ENCODE results near the gene PHF11.
A peak's percentile ranks its signal among the peaks of the same experiment; 100 is the strongest.
"Not testable (repeated sequence)": the region's sequence is repeated elsewhere in the genome, so short reads cannot be mapped to it uniquely, and the experiment has no call there.

Gene PHF11

DNA sequence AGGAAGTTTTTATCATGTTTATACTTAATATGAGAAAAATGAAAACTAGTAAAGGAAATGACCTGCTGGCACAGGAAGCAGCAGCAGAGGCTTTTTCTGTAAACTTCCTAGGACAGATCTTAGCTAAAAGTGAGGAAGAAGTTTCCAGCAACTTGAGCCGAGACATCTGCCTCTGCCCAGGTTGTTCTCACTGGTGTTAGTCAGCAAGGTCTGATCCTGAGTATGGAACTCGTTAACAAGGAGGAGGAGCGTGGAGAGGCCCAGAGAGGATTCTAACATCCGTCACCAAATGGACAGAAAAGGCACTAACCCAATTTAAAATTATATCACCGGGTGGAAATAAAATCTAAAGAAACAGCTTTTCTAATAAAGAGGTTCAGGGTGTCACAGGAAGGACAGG is 43.6 kb downstream of the PHF11 start:
- in situ Hi-C loops (cut with MboI; ENCODE audit: low pct_unique_long_range_greater_than_20kb, low sequenced_read_pairs), result no loop called here
- no peak for DNase-seq

DNA sequence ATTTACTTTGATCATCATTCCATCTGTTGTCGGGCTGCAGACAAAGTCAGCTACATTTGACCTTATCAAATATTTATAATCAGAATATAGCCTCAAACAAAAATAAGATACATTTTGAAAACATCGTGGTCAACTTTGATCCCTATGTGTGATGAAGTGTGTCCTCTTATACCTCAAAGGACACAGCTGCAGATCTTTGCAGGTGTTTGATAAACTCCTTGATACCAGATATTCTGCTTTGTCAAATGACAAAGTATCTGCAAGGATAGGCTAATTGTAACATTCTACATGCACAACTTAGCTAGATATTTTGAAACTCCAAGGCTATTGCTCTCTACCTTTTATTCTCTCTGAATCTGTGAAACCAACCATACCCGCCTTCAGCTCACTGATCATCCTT is 44.0 kb downstream of the PHF11 start:
- DNase-seq, result no peak
- in situ Hi-C loops (cut with MboI; ENCODE audit: low pct_unique_long_range_greater_than_20kb, low sequenced_read_pairs), result no loop called here

DNA sequence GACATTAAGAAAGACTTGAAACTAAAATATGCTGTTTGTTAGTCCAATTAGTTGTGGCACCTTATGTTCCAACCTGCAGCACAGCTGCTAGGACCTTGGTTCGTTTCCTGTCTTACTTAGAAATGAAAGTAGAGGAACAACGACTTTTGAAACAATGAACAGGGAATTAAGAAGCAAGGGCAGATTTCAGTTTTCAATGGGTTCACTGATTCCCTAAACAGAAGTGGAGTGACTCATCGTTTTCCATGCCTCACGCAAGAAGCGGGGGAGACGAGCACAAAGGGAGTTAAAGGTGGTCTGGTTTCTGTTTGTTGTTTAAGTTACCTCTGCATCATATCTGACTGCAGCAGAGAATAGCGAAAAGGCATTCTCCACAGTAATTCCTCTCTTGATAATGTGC is 44.8 kb downstream of the PHF11 start:
- in situ Hi-C loops (cut with MboI; ENCODE audit: low pct_unique_long_range_greater_than_20kb, low sequenced_read_pairs), result no loop called here
- peak; percentile 87 for DNase-seq

DNA sequence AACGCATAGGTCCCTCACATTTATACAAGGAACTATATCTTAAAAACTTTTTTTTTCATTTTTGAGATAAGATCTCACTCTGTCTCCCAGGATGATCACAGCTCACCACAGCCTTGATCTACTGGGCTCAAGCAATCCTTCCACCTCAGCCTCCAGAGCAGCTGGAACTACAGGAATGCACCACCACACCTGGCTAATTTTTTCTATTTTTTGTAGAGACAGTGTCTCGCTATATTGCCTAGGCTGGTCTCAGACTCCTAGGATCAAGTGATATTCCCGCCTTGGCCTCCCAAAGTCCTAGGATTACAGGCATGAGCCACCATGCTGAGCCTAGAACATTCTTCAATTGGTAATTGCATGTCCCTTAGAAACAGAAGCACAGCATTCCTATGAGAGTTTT is 47.9 kb downstream of the PHF11 start:
- in situ Hi-C loops (cut with MboI; ENCODE audit: low pct_unique_long_range_greater_than_20kb, low sequenced_read_pairs), result no loop called here
- no peak for DNase-seq

DNA sequence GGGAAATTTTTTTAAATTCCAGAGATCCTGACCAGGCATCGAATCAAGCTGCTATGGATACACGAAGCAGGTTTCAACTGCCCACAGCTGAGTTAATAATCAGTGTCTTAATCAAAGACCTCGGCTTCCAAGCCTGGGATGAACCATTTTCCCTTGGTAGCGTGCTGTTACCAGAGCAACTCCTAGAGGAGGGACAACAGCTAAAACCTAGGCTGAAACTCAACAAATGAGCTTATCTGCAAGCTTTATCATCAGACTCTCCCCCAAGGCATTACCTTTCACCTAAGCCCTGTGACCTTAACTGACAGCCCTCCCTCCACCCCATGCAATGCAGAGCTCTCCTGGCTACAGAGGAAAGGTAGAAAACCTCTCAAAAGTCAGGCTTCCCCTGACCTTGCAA is 49.9 kb downstream of the PHF11 start:
- no peak for DNase-seq
- in situ Hi-C loops (cut with MboI; ENCODE audit: low pct_unique_long_range_greater_than_20kb, low sequenced_read_pairs), result no loop called here

DNA sequence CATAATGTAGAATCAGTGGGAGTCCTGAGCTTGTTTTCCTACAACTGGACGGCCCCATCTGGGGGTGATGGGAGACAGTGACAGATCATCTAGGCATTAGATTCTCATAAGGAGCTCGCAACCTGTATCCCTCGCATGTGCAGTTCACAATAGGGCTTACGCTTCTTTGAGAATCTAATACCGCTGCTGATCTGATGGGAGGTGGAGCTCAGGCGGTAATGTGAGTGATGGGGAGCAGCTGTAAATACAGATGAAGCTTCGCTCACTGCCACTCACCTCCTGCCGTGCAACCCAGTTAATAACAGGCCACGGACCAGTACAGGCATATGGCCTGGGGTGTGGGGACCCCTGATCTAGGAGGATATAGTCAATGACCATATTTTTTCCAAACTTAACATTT is 50.8 kb downstream of the PHF11 start:
- no peak for DNase-seq
- in situ Hi-C loops (cut with MboI; ENCODE audit: low pct_unique_long_range_greater_than_20kb, low sequenced_read_pairs), result no loop called here

DNA sequence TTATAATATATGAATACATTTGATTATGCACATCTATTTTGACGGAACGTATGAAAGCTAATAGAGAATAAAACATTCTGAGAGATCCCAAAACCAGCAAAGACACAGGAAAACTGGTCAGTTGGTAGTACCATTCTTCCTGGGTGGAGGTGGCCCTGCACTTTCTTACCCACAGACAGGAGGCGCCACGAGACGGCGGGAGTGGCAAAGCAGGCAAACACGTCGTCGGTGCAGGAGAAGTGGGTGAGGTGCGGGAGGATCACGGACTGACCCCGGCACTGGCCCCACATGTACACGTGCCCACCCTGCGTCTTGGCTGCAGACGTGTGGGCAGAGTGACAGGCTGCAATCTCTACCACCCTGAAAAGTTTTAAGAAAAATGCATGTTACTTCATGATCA is 53.5 kb downstream of the PHF11 start:
- DNase-seq, result no peak
- in situ Hi-C loops (cut with MboI; ENCODE audit: low pct_unique_long_range_greater_than_20kb, low sequenced_read_pairs), result no loop called here

DNA sequence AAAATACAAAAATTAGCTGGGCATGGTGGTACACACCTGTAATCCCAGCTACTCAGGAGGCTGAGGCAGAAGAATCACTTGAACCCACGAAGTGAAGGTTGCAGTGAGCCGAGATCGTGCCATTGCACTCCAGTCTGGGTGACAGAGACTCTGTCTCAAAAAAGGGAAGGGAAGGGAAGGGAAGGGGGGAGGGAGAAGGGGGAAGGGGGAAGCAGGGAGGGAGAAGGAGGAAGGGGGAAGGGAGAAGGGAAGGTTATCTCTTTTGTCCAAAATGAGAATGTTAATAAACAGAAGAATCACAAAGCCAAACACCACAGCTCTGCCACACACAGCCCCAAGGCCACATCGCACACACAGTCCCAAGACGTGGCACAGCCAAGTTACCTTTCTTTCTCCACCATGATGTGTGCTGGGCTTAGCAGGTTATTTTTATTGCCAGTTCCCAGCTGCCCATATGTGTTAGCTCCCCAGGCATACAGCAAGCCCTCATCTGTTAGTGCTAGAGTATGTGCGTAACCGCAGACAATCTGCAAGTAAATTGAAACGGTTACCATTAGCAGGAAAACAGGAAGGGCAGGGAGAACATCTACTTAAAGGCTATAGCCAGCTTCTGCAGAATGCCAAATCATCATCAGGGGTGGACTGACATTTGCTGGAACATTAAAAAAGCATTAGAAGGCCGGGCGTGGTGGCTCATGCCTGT is 55.3 kb downstream of the PHF11 start:
- peak; percentile 95 for DNase-seq

DNA sequence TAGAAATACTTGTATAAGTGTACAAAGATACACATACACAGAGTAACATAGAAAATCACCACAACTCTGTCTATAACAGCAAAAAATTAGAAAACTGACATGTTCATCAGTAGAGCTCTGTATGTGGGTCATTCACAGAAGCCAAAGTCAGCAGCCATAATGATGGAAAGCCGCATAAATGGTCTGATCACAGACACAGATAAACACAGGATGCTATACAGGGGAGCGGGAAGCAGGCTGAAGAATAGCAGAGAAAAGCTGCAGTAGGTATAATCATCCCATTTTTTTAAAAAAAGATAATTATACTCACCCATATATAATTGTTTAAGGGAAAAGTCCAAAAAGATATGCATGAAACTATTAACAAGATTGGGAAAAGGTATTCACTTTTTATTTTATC is 58.1 kb downstream of the PHF11 start:
- DNase-seq, result no peak
- in situ Hi-C loops (cut with MboI; ENCODE audit: low pct_unique_long_range_greater_than_20kb, low sequenced_read_pairs), result no loop called here

More for the DNA sequence above, 55.3 kb downstream of the PHF11 start:
- in situ Hi-C loops (cut with MboI; ENCODE audit: low pct_unique_long_range_greater_than_20kb, low sequenced_read_pairs), result no loop called here

DNA sequence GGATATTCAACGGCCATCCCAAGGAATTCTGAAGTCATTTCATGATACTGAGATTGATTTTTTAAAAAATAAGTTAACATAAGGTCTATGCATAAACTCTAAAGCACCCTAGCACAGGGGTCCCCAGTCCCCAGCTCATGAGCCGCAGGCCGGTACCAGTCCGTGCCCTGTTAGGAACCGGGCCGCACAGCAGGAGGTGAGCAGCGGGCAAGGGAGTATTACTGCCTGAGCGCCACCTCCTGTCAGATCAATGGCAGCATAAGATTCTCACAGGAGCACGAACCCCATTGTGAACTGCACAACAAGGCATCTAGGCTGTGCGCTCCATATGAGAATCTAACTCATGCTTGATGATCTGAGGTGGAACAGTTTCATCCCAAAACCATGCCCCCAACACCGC is 58.6 kb downstream of the PHF11 start:
- no peak for DNase-seq
- in situ Hi-C loops (cut with MboI; ENCODE audit: low pct_unique_long_range_greater_than_20kb, low sequenced_read_pairs), result no loop called here

DNA sequence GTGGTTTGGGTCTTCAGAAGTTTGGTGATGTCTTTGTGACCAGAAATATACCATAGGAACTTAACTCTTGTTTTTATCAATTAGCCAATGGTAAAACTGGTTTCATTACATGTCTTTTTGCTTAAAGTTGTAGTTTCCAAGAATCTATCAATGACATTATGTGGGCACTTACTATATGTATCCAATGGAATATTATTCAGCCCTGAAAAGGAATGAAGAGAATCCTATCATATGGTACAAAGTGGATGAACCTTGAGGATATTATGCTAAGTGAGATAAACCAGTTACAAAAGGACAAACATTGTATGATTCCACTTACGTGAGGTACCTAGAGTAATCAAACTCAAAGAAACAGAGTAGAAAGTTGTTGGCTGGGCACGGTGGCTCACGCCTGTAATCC is 63.3 kb downstream of the PHF11 start:
- no peak for DNase-seq
- in situ Hi-C loops (cut with MboI; ENCODE audit: low pct_unique_long_range_greater_than_20kb, low sequenced_read_pairs), result no loop called here

DNA sequence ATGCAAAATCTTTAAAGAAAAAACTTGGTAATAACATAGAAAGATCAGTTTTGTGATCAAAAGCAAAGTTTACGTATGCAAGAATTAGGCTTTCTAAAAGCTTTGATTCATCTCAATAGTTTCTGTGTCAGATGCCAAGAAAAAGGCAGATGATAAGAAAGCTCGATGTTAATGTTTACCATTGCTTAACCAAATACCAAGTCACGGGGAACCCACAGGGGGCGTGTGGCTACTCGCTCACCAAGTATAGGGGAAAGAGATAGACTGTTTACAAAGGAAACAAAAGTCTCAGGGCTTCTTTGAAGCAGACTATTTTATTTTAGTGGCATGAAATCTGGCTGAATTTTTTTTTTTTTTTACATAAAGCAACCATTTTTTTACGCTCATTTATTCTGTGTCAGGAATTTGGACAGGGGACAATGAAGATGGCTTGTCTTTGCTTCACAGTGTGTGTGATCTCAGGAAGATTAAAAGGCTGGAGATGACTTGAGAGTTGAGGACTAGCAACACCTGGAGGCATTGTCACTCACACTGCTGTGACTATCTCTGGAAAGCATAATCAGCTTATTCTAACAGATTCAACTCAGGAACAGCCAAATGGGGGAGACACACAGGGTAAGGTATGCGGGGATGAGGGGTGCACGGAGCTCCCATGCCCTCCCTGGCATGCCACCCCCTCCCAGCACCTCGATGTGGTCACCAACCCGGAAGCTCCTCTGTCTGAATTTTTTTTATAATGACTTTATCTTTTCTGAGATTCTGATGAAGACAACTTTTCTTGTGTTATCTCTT is 64.7 kb downstream of the PHF11 start:
- no peak for DNase-seq
- in situ Hi-C loops (cut with MboI; ENCODE audit: low pct_unique_long_range_greater_than_20kb, low sequenced_read_pairs), result no loop called here

DNA sequence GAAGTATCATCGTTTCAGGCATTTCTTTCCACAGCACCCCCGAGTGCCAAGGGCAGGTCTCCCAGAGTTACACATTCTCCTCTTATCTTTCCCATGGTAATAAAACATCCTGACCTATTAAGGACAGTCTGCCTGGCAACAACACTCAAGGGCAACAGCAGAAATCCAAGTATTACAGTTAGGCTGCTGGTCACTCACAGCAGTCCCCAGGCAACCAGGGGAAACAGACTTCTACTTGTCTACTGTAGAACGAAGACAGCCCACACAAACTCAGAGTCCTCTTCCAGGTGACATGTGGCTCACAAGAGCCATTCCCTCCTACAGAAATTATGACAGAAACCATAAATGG is 65.3 kb downstream of the PHF11 start:
- in situ Hi-C loops (cut with MboI; ENCODE audit: low pct_unique_long_range_greater_than_20kb, low sequenced_read_pairs), result no loop called here
- DNase-seq, result no peak

DNA sequence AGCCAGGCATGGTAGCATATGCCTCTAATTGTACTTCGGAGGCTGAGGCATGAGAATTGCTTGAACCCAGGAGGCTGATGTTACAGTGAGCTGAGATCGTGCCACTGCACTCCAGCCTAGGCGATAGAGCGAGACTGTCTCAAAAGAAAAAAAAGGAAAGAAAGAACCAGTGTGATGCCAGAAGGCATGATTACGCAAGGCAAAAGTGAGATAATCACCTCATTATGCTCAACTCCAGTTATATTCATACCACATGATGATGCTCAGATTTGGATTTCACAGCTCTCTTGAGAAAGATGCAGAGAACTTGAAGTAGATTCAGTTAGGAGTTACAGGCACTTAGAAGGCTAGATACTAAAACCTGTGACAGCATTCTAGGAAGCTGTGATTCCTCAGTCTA is 67.8 kb downstream of the PHF11 start:
- DNase-seq, result no peak
- in situ Hi-C loops (cut with MboI; ENCODE audit: low pct_unique_long_range_greater_than_20kb, low sequenced_read_pairs), result no loop called here

DNA sequence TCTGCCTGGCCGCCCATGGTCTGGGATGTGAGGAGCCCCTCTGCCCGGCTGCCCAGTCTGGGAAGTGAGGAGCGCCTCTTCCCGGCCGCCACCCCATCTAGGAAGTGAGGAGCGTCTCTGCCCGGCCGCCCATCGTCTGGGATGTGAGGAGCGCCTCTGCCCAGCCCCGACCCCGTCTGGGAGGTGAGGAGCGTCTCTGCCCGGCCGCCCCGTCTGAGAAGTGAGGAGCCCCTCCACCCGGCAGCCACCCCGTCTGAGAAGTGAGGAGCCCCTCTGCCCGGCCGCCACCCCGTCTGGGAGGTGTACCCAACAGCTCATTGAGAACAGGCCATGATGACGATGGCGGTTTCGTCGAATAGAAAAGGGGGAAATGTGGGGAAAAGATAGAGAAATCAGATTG is 69.7 kb downstream of the PHF11 start:
- in situ Hi-C loops (cut with MboI; ENCODE audit: low pct_unique_long_range_greater_than_20kb, low sequenced_read_pairs); DNase-seq: not testable (repeated sequence)

DNA sequence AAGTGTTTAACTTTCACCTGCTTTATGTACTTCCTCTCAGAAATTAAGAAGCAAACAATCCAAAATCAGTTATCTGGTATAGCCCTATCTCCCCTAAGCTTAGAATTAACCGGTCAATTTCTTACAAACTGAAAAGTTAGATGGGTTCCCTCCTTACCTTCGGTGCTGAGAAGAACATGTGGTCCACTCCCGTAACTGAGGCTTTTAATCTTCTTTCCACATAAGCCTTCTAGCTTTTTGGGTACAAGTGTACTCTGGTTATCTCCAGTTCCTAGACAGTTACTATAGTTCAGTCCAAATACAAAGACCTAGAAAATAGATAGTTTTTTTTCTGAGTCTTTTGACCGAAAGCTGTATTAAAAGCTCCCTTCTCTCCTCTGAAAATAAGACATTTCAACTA is 70.7 kb downstream of the PHF11 start:
- DNase-seq, result no peak
- in situ Hi-C loops (cut with MboI; ENCODE audit: low pct_unique_long_range_greater_than_20kb, low sequenced_read_pairs), result no loop called here

DNA sequence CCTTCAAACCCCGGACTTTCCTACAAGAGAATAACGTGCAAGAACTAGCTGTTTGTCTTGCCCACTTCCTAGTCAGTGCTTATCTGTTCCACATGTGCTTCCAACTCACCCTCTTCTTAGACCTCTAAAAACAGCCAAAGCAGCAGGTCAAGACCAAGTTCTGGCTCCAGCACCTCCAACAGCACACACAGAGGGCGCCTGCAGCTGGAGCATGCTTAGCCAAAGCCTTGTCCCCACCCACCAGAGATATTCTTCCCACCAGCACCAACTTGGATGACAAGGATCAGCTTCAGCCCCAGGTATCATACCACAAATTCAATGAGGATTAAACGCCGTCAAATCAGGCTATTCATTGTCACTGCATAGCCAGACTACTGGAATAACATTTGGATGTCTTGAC is 71.7 kb downstream of the PHF11 start:
- in situ Hi-C loops (cut with MboI; ENCODE audit: low pct_unique_long_range_greater_than_20kb, low sequenced_read_pairs), result no loop called here
- no peak for DNase-seq

DNA sequence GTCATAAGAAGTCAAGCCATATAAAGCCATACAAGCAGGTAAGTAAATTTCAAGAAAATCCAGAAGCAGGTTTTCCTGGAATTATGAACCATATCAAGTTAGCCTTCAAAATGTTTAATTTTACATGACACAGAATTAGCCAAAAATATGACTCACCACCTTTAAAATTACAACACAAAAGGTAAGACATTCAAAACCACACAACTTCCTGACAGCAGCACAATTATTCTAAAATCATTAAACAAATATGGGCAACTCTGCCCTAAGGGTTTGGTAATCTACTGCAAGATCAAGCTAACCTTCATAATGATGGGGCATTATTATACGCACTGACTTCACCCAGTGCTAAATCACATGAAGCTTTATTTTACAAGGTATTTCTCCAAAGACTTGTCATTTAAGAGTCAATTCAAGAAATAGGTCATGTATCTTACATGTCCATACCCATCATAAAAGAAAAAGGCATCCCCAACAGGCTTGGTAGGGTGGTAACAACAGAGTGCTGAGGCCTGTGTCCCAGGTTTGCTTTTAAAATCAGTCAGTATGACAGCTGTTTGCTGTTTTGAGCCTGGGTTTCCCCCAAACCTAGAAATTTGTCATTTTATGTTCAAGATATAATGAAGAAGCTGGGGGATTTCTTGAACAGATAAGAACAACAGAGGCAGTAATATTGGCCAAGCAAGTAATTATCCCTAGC is 74.4 kb downstream of the PHF11 start:
- in situ Hi-C loops (cut with MboI; ENCODE audit: low pct_unique_long_range_greater_than_20kb, low sequenced_read_pairs), result no loop called here
- DNase-seq, result no peak

DNA sequence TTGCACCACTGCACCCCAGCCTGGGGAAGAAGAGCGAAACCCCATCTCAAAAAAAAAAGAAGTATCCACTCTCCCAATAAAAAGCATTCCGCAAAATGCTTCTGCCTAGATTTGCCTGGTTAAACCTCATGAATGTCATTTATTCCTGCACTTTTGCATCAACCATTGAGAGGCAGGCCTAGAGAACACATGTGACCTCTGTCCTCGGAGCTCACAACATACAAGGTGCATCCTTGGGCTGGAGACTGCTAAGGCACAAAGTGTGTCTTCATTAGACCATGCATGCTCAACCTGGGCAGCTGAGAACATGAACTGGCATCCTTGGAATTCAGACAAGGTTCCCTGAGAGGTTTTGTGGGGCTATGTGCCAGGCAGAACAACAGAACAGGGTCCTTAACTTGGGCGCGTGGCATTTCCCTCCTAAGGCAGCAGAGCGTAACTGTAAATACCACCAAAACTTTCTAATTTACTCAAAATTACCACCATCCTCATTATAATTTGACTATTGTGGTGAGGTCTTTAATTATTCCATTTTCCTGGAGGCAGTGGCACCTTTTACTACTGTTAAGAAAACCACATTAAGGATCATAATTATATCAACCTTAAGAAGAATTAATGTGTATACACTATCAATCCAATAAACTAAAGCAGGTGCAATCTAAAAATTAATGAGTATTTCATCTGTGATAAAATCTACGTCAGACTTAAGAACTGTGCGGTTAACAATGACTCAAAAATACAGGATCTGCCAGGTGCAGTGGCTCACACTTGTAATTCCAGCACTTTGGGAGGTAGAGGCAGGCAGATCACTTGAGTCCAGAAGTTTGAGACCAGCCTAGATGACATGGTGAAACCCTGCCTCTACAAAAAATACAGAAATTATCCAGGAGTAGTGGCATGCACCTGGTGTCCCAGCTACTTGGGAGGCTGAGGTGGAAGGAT is 75.8 kb downstream of the PHF11 start:
- no peak for DNase-seq
- in situ Hi-C loops (cut with MboI; ENCODE audit: low pct_unique_long_range_greater_than_20kb, low sequenced_read_pairs), result no loop called here
